Duodenal mucosa (tissue), 2 donors: ENCODE results near the gene IMPA2.

Experiments
- H3K27ac ChIP-seq: one replicate; pipeline ENCODE4 v1.7.0; 2013; ENCODE audit warnings: low read depth, low read length
- H3K27me3 ChIP-seq, 2 donors: one replicate each; pipeline ENCODE4 v1.7.0; 2013; ENCODE audit warnings: low read length in 2 of 2, control low read depth in 1 of 2; ENCODE audit not compliant: insufficient read depth in 2 of 2, control insufficient read depth in 1 of 2
- H3K36me3 ChIP-seq, 2 donors: one replicate each; pipeline ENCODE4 v1.7.0; 2013; ENCODE audit warnings: low read length in 2 of 2, control low read depth in 1 of 2; ENCODE audit not compliant: insufficient read depth in 2 of 2, control insufficient read depth in 1 of 2
- H3K4me1 ChIP-seq, 2 donors: one replicate each; pipeline ENCODE4 v1.7.0; 2013; ENCODE audit warnings: low read length in 2 of 2, control low read depth in 1 of 2; ENCODE audit not compliant: insufficient read depth in 2 of 2, control insufficient read depth in 1 of 2
- H3K4me3 ChIP-seq, 2 donors: one replicate each; pipeline ENCODE4 v1.7.0; 2013; ENCODE audit warnings: low read length in 2 of 2, low read depth in 1 of 2
- H3K9ac ChIP-seq, 2 donors: one replicate each; pipeline ENCODE4 v1.7.0; 2013; ENCODE audit warnings: low read length in 2 of 2, low read depth in 1 of 2
- H3K9me3 ChIP-seq, 2 donors: one replicate each; pipeline ENCODE4 v1.7.0; 2013; ENCODE audit warnings: low read length in 2 of 2, control low read depth in 1 of 2; ENCODE audit not compliant: control insufficient read depth in 1 of 2

The IMPA2 gene

GRCh38 chr18:11987527-11987926, 6.2 kb downstream of the IMPA2 start:
- H3K4me1 ChIP-seq, result peaks cover 15 to 23% of the 10 kb centered on the region in 2 donors
- H3K4me3 ChIP-seq, result no peak overlapping the region
- H3K36me3 ChIP-seq, result no peaks in the 10 kb centered on the region
- H3K9me3 ChIP-seq, result no peaks in the 10 kb centered on the region
- no peaks in the 10 kb centered on the region for H3K27me3 ChIP-seq
- no peak overlapping the region for H3K27ac ChIP-seq
- no peak overlapping the region for H3K9ac ChIP-seq

- Histone ChIP-seq H3K27ac (peak overlapping the region; percentile 1), H3K27me3 (no peaks in the 10 kb centered on the region), H3K4me1 (peaks cover 2 to 9% of the 10 kb centered on the region in 2 donors), H3K36me3 (no peaks in the 10 kb centered on the region), H3K9me3 (no peaks in the 10 kb centered on the region), H3K9ac (no peak overlapping the region), H3K4me3 (no peak overlapping the region)
Measured at GRCh38 chr18:11989174-11989573, 7.9 kb downstream of the IMPA2 start.

GRCh38 chr18:11989966-11990380, 8.7 kb downstream of the IMPA2 start:
- Histone ChIP-seq H3K9ac (no peak overlapping the region), H3K9me3 (no peaks in the 10 kb centered on the region), H3K27ac (peak overlapping the region; percentile 23), H3K4me1 (peaks cover 2 to 14% of the 10 kb centered on the region in 2 donors), H3K27me3 (no peaks in the 10 kb centered on the region), H3K4me3 (no peak overlapping the region), H3K36me3 (no peaks in the 10 kb centered on the region)

- Histone ChIP-seq H3K27me3 (no peaks in the 10 kb centered on the region), H3K36me3 (no peaks in the 10 kb centered on the region), H3K9me3 (no peaks in the 10 kb centered on the region), H3K4me1 (peaks cover 7 to 19% of the 10 kb centered on the region in 2 donors), H3K9ac (no peak overlapping the region), H3K4me3 (no peak overlapping the region), H3K27ac (no peak overlapping the region)
Measured at GRCh38 chr18:11990539-11990938, 9.2 kb downstream of the IMPA2 start.

- Histone ChIP-seq H3K9me3 (no peaks in the 10 kb centered on the region), H3K4me1 (peaks cover 13 to 26% of the 10 kb centered on the region in 2 donors), H3K27me3 (no peaks in the 10 kb centered on the region), H3K36me3 (no peaks in the 10 kb centered on the region), H3K27ac (no peak overlapping the region), H3K9ac (no peak overlapping the region), H3K4me3 (no peak overlapping the region)
Measured at GRCh38 chr18:11991021-11991795, 9.9 kb downstream of the IMPA2 start.

GRCh38 chr18:11992096-11992790, 10.9 kb downstream of the IMPA2 start:
- H3K36me3 ChIP-seq, result peaks cover 0 to 4% of the 10 kb centered on the region in 2 donors
- H3K9ac ChIP-seq, result no peak overlapping the region
- H3K9me3 ChIP-seq, result no peaks in the 10 kb centered on the region
- H3K4me3 ChIP-seq, result no peak overlapping the region
- H3K27ac ChIP-seq, result no peak overlapping the region
- no peaks in the 10 kb centered on the region for H3K27me3 ChIP-seq
- peaks cover 20 to 32% of the 10 kb centered on the region in 2 donors for H3K4me1 ChIP-seq

- H3K4me1 ChIP-seq, result peaks cover 17 to 30% of the 10 kb centered on the region in 2 donors
- H3K27me3 ChIP-seq, result no peaks in the 10 kb centered on the region
- no peak overlapping the region for H3K9ac ChIP-seq
- H3K36me3 ChIP-seq, result peaks cover 0 to 4% of the 10 kb centered on the region in 2 donors
- no peak overlapping the region for H3K4me3 ChIP-seq
- no peaks in the 10 kb centered on the region for H3K9me3 ChIP-seq
- peak overlapping the region; percentile 62 for H3K27ac ChIP-seq
Measured at GRCh38 chr18:11993264-11993916, 12.1 kb downstream of the IMPA2 start.

GRCh38 chr18:11994336-11994702, 13.0 kb downstream of the IMPA2 start:
- no peaks in the 10 kb centered on the region for H3K27me3 ChIP-seq
- peaks cover 1 to 8% of the 10 kb centered on the region in 2 donors for H3K36me3 ChIP-seq
- H3K9ac ChIP-seq, result no peak overlapping the region
- no peaks in the 10 kb centered on the region for H3K9me3 ChIP-seq
- peaks cover 17 to 25% of the 10 kb centered on the region in 2 donors for H3K4me1 ChIP-seq
- peak overlapping the region; percentile 49 for H3K27ac ChIP-seq
- no peak overlapping the region for H3K4me3 ChIP-seq

- no peaks in the 10 kb centered on the region for H3K27me3 ChIP-seq
- H3K27ac ChIP-seq, result peak overlapping the region; percentile 49
- H3K9ac ChIP-seq, result no peak overlapping the region
- no peaks in the 10 kb centered on the region for H3K9me3 ChIP-seq
- H3K4me3 ChIP-seq, result no peak overlapping the region
- peaks cover 17 to 25% of the 10 kb centered on the region in 2 donors for H3K4me1 ChIP-seq
- H3K36me3 ChIP-seq, result peaks cover 3 to 10% of the 10 kb centered on the region in 2 donors
Measured at GRCh38 chr18:11994703-11995444, 13.6 kb downstream of the IMPA2 start.
